Activated T-cell treated with anti-CD3 and anti-CD28 coated beads for 1 hour (primary cell): ENCODE results near the gene ASB7.
"Not testable (repeated sequence)": the region's sequence is repeated elsewhere in the genome, so short reads cannot be mapped to it uniquely, and the experiment has no call there.

Source experiments
- DNase-seq: peaks from one replicate; pipeline ENCODE4 v3.0.0-alpha.2; 2020; ENCODE audit warnings: low read depth

The ASB7 gene

GRCh38 chr15:100652116-100652515, 49.7 kb downstream of the ASB7 start:
- no peak for DNase-seq

- no peak for DNase-seq
Measured at GRCh38 chr15:100653608-100654007, 51.2 kb downstream of the ASB7 start.

- DNase-seq: no peak
Measured at GRCh38 chr15:100658895-100659294, 56.5 kb downstream of the ASB7 start.

- DNase-seq: no peak
Measured at GRCh38 chr15:100661156-100661555, 58.8 kb downstream of the ASB7 start.

- no peak for DNase-seq
Measured at GRCh38 chr15:100663086-100663914, 60.9 kb downstream of the ASB7 start.

GRCh38 chr15:100663915-100664281, 61.5 kb downstream of the ASB7 start:
- no peak for DNase-seq

- no peak for DNase-seq
Measured at GRCh38 chr15:100665570-100665969, 63.2 kb downstream of the ASB7 start.

GRCh38 chr15:100667405-100668347, 65.3 kb downstream of the ASB7 start:
- DNase-seq: no peak

GRCh38 chr15:100668348-100668745, 66.0 kb downstream of the ASB7 start:
- DNase-seq: no peak

GRCh38 chr15:100669260-100669659, 66.9 kb downstream of the ASB7 start:
- no peak for DNase-seq

GRCh38 chr15:100670505-100671021, 68.2 kb downstream of the ASB7 start:
- DNase-seq: no peak

- no peak for DNase-seq
Measured at GRCh38 chr15:100671124-100671680, 68.8 kb downstream of the ASB7 start.

- no peak for DNase-seq
Measured at GRCh38 chr15:100671858-100672543, 69.6 kb downstream of the ASB7 start.

GRCh38 chr15:100672959-100673358, 70.6 kb downstream of the ASB7 start:
- DNase-seq: no peak

- DNase-seq: not testable (repeated sequence)
Measured at GRCh38 chr15:100679151-100679550, 76.8 kb downstream of the ASB7 start.

GRCh38 chr15:100680726-100681125, 78.3 kb downstream of the ASB7 start:
- DNase-seq: no peak

GRCh38 chr15:100681335-100681746, 79.0 kb downstream of the ASB7 start:
- DNase-seq: no peak

GRCh38 chr15:100682468-100682867, 80.1 kb downstream of the ASB7 start:
- no peak for DNase-seq

- no peak for DNase-seq
Measured at GRCh38 chr15:100683434-100683833, 81.0 kb downstream of the ASB7 start.

GRCh38 chr15:100684591-100684990, 82.2 kb downstream of the ASB7 start:
- no peak for DNase-seq

GRCh38 chr15:100686021-100686724, 83.8 kb downstream of the ASB7 start:
- no peak for DNase-seq
